ENCODE measurements around the gene TNS3. TPM values are rescaled to one million over a fixed set of nuclear protein-coding genes. Genes with fewer than 3 reads are reported as not detected.

Gene TNS3
- total RNA-seq, 1 experiment from 2014 or later, result 135 TPM

DNA sequence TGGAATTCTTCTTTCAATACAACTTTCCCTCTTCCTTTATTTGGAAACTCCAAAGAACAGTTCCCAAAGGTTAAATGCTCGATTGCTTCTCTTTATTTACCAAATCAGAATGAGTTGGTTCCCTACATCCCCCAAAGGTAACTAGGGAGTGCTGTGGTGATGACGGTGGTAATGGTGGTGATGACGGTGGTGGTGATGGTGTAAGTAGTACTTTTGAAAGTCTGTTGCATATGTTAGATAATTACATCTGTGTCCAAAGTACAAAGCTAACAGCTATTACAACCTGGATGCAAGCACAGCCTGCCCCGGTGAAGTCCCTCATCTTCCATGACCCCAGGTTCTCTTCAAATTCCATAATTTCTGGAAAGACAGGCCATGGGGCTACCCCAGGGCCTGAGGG lies 115.1 kb downstream of the TNS3 start:
- Mint-ChIP-seq H3K27me3 (ENCODE audit: unreplicated experiment) (no peaks in the 10 kb centered on the region), H3K36me3 (ENCODE audit: insufficient read depth, unreplicated experiment) (peaks cover 7% of the 10 kb centered on the region), H3K4me1 (ENCODE audit: low read depth, unreplicated experiment) (peaks cover 33% of the 10 kb centered on the region), H3K9me3 (ENCODE audit: low read depth, unreplicated experiment) (no peaks in the 10 kb centered on the region), H3K27ac (ENCODE audit: unreplicated experiment) (no peak overlapping the region), H3K4me3 (ENCODE audit: low read depth, unreplicated experiment) (no peak overlapping the region)
- CTCF ChIA-PET, result interaction anchor here (1.0 to 1.2 kb wide), 2 partner anchors 8 to 68 kb away, joined by 3 to 4 read pairs; no protein-coding TSS in a partner anchor
- intact Hi-C loops (cut with micrococcal nuclease; ENCODE audit: unreplicated experiment), result no loop called here
- BruUV-seq (replicated peaks), result no TSS peak
- TF ChIP-seq, protein P1, sequence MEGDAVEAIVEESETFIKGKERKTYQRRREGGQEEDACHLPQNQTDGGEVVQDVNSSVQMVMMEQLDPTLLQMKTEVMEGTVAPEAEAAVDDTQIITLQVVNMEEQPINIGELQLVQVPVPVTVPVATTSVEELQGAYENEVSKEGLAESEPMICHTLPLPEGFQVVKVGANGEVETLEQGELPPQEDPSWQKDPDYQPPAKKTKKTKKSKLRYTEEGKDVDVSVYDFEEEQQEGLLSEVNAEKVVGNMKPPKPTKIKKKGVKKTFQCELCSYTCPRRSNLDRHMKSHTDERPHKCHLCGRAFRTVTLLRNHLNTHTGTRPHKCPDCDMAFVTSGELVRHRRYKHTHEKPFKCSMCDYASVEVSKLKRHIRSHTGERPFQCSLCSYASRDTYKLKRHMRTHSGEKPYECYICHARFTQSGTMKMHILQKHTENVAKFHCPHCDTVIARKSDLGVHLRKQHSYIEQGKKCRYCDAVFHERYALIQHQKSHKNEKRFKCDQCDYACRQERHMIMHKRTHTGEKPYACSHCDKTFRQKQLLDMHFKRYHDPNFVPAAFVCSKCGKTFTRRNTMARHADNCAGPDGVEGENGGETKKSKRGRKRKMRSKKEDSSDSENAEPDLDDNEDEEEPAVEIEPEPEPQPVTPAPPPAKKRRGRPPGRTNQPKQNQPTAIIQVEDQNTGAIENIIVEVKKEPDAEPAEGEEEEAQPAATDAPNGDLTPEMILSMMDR (IDR thresholded peaks at IDR 0.05; ENCODE audit: unreplicated experiment), result no peak
- no peak for DNase-seq

DNA sequence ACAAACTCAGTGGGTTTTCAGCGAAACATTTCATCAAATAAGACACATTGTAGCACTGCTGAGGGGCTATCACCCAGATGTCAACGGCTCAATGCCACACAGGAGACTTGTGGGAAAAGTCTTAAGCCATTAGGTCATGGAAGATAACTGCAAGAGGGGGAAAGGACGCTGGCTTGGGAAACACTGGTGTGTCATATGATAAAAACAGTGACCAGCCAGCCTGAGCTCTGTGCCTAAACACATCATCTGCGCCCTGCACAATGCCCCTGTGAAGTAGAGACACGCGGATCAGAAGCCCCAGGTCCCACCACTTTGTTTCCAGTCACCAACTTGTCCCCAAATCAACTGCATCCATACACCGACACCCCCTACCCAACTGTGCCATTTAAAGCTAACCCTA lies 116.7 kb downstream of the TNS3 start:
- TF ChIP-seq, protein P1 (IDR thresholded peaks at IDR 0.05; ENCODE audit: unreplicated experiment), result no peak
- H3K4me3 Mint-ChIP-seq (ENCODE audit: low read depth, unreplicated experiment), result no peak overlapping the region
- peaks cover 17% of the 10 kb centered on the region for H3K4me1 Mint-ChIP-seq (ENCODE audit: low read depth, unreplicated experiment)
- H3K27ac Mint-ChIP-seq (ENCODE audit: unreplicated experiment), result no peak overlapping the region
- no peaks in the 10 kb centered on the region for H3K9me3 Mint-ChIP-seq (ENCODE audit: low read depth, unreplicated experiment)
- CTCF ChIA-PET, result no interaction called here
- no peaks in the 10 kb centered on the region for H3K27me3 Mint-ChIP-seq (ENCODE audit: unreplicated experiment)
- no peak for DNase-seq
- no peaks in the 10 kb centered on the region for H3K36me3 Mint-ChIP-seq (ENCODE audit: insufficient read depth, unreplicated experiment)
- no TSS peak for BruUV-seq (replicated peaks)
- intact Hi-C loops (cut with micrococcal nuclease; ENCODE audit: unreplicated experiment), result no loop called here

DNA sequence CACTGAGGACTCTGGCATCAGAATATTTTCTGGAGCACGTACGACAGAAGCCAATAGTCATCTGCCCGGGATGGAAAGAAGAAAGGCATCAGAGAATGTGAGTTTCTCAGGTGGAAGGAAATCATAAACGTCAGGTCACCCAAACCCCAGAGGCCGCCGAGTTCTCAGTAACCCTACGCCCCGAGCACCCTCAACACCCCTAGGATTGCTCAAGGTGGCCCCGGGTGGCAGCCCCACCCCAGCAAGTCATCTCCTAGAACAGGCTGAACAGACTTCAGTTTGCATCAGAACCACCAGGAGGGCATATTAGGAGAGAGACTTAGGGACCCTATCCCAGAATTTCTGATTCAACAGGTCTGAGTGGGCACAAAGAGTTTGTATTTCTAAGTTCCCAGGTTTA lies 117.6 kb downstream of the TNS3 start:
- BruUV-seq (replicated peaks), result no TSS peak
- Mint-ChIP-seq H3K9me3 (ENCODE audit: low read depth, unreplicated experiment) (no peaks in the 10 kb centered on the region), H3K36me3 (ENCODE audit: insufficient read depth, unreplicated experiment) (no peaks in the 10 kb centered on the region), H3K4me1 (ENCODE audit: low read depth, unreplicated experiment) (peaks cover 9% of the 10 kb centered on the region), H3K27ac (ENCODE audit: unreplicated experiment) (no peak overlapping the region), H3K4me3 (ENCODE audit: low read depth, unreplicated experiment) (no peak overlapping the region), H3K27me3 (ENCODE audit: unreplicated experiment) (no peaks in the 10 kb centered on the region)
- intact Hi-C loops (cut with micrococcal nuclease; ENCODE audit: unreplicated experiment), result no loop called here
- CTCF ChIA-PET, result no interaction called here
- TF ChIP-seq, protein P1 (IDR thresholded peaks at IDR 0.05; ENCODE audit: unreplicated experiment), result no peak
- no peak for DNase-seq

DNA sequence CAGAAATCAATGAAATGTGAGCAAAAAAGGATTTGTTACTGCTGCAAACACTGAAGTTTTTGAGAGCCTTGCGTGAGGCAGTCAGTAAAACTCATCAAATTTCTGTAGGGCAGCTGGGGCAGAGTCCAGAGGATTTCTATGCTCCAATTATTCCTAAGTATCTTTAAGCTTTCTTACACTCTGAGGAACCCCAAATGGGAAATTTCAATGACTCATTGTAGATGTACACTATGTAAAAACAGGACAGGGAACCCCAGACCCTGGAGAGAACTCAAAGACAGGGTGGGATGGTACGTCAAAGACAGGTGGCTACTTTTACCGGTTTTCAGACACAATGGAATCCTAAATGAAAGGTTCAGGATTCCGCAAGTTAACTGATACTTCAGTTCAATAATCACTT lies 120.2 kb downstream of the TNS3 start:
- no peaks in the 10 kb centered on the region for H3K36me3 Mint-ChIP-seq (ENCODE audit: insufficient read depth, unreplicated experiment)
- no peaks in the 10 kb centered on the region for H3K9me3 Mint-ChIP-seq (ENCODE audit: low read depth, unreplicated experiment)
- no peaks in the 10 kb centered on the region for H3K4me1 Mint-ChIP-seq (ENCODE audit: low read depth, unreplicated experiment)
- no peak for DNase-seq
- no peaks in the 10 kb centered on the region for H3K27me3 Mint-ChIP-seq (ENCODE audit: unreplicated experiment)
- TF ChIP-seq, protein P1 (IDR thresholded peaks at IDR 0.05; ENCODE audit: unreplicated experiment), result no peak
- CTCF ChIA-PET, result interaction anchor here (1.3 to 1.6 kb wide), 3 partner anchors 13 to 196 kb away, joined by 4 to 5 read pairs (median 5); no protein-coding TSS in a partner anchor
- intact Hi-C loops (cut with micrococcal nuclease; ENCODE audit: unreplicated experiment), result no loop called here
- no TSS peak for BruUV-seq (replicated peaks)
- H3K4me3 Mint-ChIP-seq (ENCODE audit: low read depth, unreplicated experiment), result no peak overlapping the region
- H3K27ac Mint-ChIP-seq (ENCODE audit: unreplicated experiment), result no peak overlapping the region
